ENCODE results near the gene GLDC. TPM values are rescaled to one million over a fixed set of nuclear protein-coding genes. Genes with fewer than 3 reads are reported as not detected.

GLDC gene
- total RNA-seq, 1 experiment from 2014 or later = 4.0 TPM

- H3K36me3 ChIP-seq (ENCODE audit: control insufficient read depth, insufficient read depth, low read length) = no peaks in the 10 kb centered on the region
- BruUV-seq (replicated peaks) = no TSS peak
- intact Hi-C loops (cut with micrococcal nuclease; ENCODE audit: unreplicated experiment) = no loop called here
- H3K9me3 ChIP-seq (ENCODE audit: control insufficient read depth, insufficient read depth, low read depth, low read length) = no peaks in the 10 kb centered on the region
- ChIA-PET POLR2A (no interaction called here), CTCF (no interaction called here)
- in situ Hi-C loops (cut with HindIII; ENCODE audit: low pct_unique_long_range_greater_than_20kb, low sequenced_read_pairs) = no loop called here
- H3K27me3 ChIP-seq (ENCODE audit: control insufficient read depth, insufficient read depth, low read length) = no peaks in the 10 kb centered on the region
- TF ChIP-seq CTCF (IDR thresholded peaks at IDR 0.05) = no peak
- TF ChIP-seq SIN3A (IDR thresholded peaks at IDR 0.05; ENCODE audit: borderline replicate concordance, insufficient read depth, low read depth, low read length) = no peak
- no peak for TF ChIP-seq POLR2AphosphoS5 (IDR thresholded peaks at IDR 0.05; ENCODE audit: low read depth, low read length)
- TF ChIP-seq REST (IDR thresholded peaks at IDR 0.05; ENCODE audit: insufficient read depth in 1 of 2, low read depth in 2 of 2, low read length in 1 of 2) = no peak
- no peak for TF ChIP-seq TCF7L2 (IDR thresholded peaks at IDR 0.05; ENCODE audit: low read depth, low read length)
- H3K27ac ChIP-seq (ENCODE audit: low read length) = no peak overlapping the region
- ATAC-seq (no peak), DNase-seq (ENCODE audit: low read depth, low spot score) (no peak)
- no peak overlapping the region for H3K4me3 ChIP-seq (ENCODE audit: low read depth in 2 of 2, low read length in 2 of 2)
- no peaks in the 10 kb centered on the region for H3K4me1 ChIP-seq (ENCODE audit: control insufficient read depth, insufficient read depth, low read length)
Measured at GRCh38 chr9:6512085-6512657, 133.4 kb downstream of the GLDC start.

DNA sequence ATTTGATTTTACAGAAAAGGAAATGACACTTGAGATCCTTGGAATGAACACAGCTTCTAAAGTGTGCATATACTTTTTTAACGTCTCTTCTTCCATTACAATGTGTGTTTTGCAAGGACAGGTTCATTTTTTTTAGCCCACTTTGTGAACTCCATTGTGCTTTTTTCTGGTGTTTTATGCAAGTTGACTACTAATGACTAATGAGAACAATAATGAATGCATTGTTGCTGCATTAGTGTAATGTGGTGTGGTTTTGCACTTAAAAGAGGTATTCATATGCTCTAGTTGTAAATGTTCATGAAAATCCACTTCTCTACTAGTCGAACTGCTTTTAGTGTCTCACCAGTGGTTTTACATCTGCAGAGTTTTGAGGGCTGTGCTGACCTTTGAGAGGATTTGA, 139.0 kb downstream of the GLDC start:
- DNase-seq (ENCODE audit: low read depth, low spot score) (no peak), ATAC-seq (no peak)
- H3K9me3 ChIP-seq (ENCODE audit: control insufficient read depth, insufficient read depth, low read depth, low read length) = no peaks in the 10 kb centered on the region
- peaks cover 9% of the 10 kb centered on the region for H3K4me1 ChIP-seq (ENCODE audit: control insufficient read depth, insufficient read depth, low read length)
- H3K4me3 ChIP-seq (ENCODE audit: low read depth in 2 of 2, low read length in 2 of 2) = no peak overlapping the region
- H3K36me3 ChIP-seq (ENCODE audit: control insufficient read depth, insufficient read depth, low read length) = no peaks in the 10 kb centered on the region
- intact Hi-C loops (cut with micrococcal nuclease; ENCODE audit: unreplicated experiment) = no loop called here
- in situ Hi-C loops (cut with HindIII; ENCODE audit: low pct_unique_long_range_greater_than_20kb, low sequenced_read_pairs) = no loop called here
- ChIA-PET CTCF (no interaction called here), POLR2A (no interaction called here)
- no peaks in the 10 kb centered on the region for H3K27me3 ChIP-seq (ENCODE audit: control insufficient read depth, insufficient read depth, low read length)
- H3K27ac ChIP-seq (ENCODE audit: low read length) = no peak overlapping the region
- TF ChIP-seq CTCF (IDR thresholded peaks at IDR 0.05) (no peak), POLR2AphosphoS5 (IDR thresholded peaks at IDR 0.05; ENCODE audit: low read depth, low read length) (no peak), TCF7L2 (IDR thresholded peaks at IDR 0.05; ENCODE audit: low read depth, low read length) (no peak), REST (IDR thresholded peaks at IDR 0.05; ENCODE audit: insufficient read depth in 1 of 2, low read depth in 2 of 2, low read length in 1 of 2) (no peak), SIN3A (IDR thresholded peaks at IDR 0.05; ENCODE audit: borderline replicate concordance, insufficient read depth, low read depth, low read length) (no peak)
- BruUV-seq (replicated peaks) = no TSS peak

Data from Panc1 (cell line).